ENCODE data around the gene RAB10. TPM values are rescaled to one million over a fixed set of nuclear protein-coding genes. Genes with fewer than 3 reads are reported as not detected.

The RAB10 gene
- total RNA-seq, 1 donor from 2014 or later: 79.3 TPM

GRCh38 chr2:26118682-26119081, 84.8 kb downstream of the RAB10 start:
- TF ChIP-seq CTCF (IDR thresholded peaks at IDR 0.05): no peak
- ATAC-seq (ENCODE audit: low read depth): no peak
- Mint-ChIP-seq H3K4me1 (peaks cover 13% of the 10 kb centered on the region), H3K4me3 (no peak overlapping the region), H3K36me3 (ENCODE audit: low read depth) (peaks cover 34% of the 10 kb centered on the region), H3K9me3 (no peaks in the 10 kb centered on the region), H3K27me3 (no peaks in the 10 kb centered on the region), H3K27ac (no peak overlapping the region)
- intact Hi-C loops (cut with micrococcal nuclease): no loop called here
- POLR2A ChIA-PET: no interaction called here
- CTCF ChIA-PET: no interaction called here
- DNase-seq: no peak

GRCh38 chr2:26119521-26119920, 85.6 kb downstream of the RAB10 start:
- ChIA-PET CTCF (no interaction called here), POLR2A (no interaction called here)
- no peak for TF ChIP-seq CTCF (IDR thresholded peaks at IDR 0.05)
- intact Hi-C loops (cut with micrococcal nuclease): no loop called here
- H3K36me3 Mint-ChIP-seq (ENCODE audit: low read depth): peaks cover 32% of the 10 kb centered on the region
- H3K9me3 Mint-ChIP-seq: no peaks in the 10 kb centered on the region
- H3K4me1 Mint-ChIP-seq: peaks cover 6% of the 10 kb centered on the region
- H3K27me3 Mint-ChIP-seq: no peaks in the 10 kb centered on the region
- H3K27ac Mint-ChIP-seq: no peak overlapping the region
- no peak overlapping the region for H3K4me3 Mint-ChIP-seq
- no peak for DNase-seq
- no peak for ATAC-seq (ENCODE audit: low read depth)

GRCh38 chr2:26122630-26123029, 88.7 kb downstream of the RAB10 start:
- Mint-ChIP-seq H3K27me3 (no peaks in the 10 kb centered on the region), H3K27ac (no peak overlapping the region), H3K36me3 (ENCODE audit: low read depth) (peaks cover 38% of the 10 kb centered on the region), H3K9me3 (no peaks in the 10 kb centered on the region), H3K4me3 (no peak overlapping the region), H3K4me1 (no peaks in the 10 kb centered on the region)
- ChIA-PET CTCF (no interaction called here), POLR2A (no interaction called here)
- no peak for TF ChIP-seq CTCF (IDR thresholded peaks at IDR 0.05)
- intact Hi-C loops (cut with micrococcal nuclease): no loop called here
- DNase-seq (no peak), ATAC-seq (ENCODE audit: low read depth) (no peak)

GRCh38 chr2:26123426-26123825, 89.5 kb downstream of the RAB10 start:
- no peak overlapping the region for H3K27ac Mint-ChIP-seq
- H3K4me3 Mint-ChIP-seq: no peak overlapping the region
- H3K27me3 Mint-ChIP-seq: no peaks in the 10 kb centered on the region
- TF ChIP-seq CTCF (IDR thresholded peaks at IDR 0.05): no peak
- peaks cover 45% of the 10 kb centered on the region for H3K36me3 Mint-ChIP-seq (ENCODE audit: low read depth)
- ChIA-PET POLR2A (no interaction called here), CTCF (no interaction called here)
- DNase-seq (no peak), ATAC-seq (ENCODE audit: low read depth) (no peak)
- H3K9me3 Mint-ChIP-seq: no peaks in the 10 kb centered on the region
- intact Hi-C loops (cut with micrococcal nuclease): no loop called here
- no peaks in the 10 kb centered on the region for H3K4me1 Mint-ChIP-seq

GRCh38 chr2:26126074-26126473, 92.2 kb downstream of the RAB10 start:
- no peaks in the 10 kb centered on the region for H3K27me3 Mint-ChIP-seq
- CTCF ChIA-PET: no interaction called here
- H3K36me3 Mint-ChIP-seq (ENCODE audit: low read depth): peaks cover 60% of the 10 kb centered on the region
- no peak for TF ChIP-seq CTCF (IDR thresholded peaks at IDR 0.05)
- no peaks in the 10 kb centered on the region for H3K9me3 Mint-ChIP-seq
- DNase-seq (no peak), ATAC-seq (ENCODE audit: low read depth) (no peak)
- intact Hi-C loops (cut with micrococcal nuclease): no loop called here
- H3K27ac Mint-ChIP-seq: no peak overlapping the region
- no peak overlapping the region for H3K4me3 Mint-ChIP-seq
- POLR2A ChIA-PET: no interaction called here
- H3K4me1 Mint-ChIP-seq: no peaks in the 10 kb centered on the region

Measured in activated B cell treated with CpG ODN at 0.5 μM for 24 hours (primary cell).